Breast epithelium (tissue), 3 donors: ENCODE measurements around the gene XRCC2.

Experiments
- POLR2A ChIP-seq: fragments of 450-650 bp; IDR thresholded peaks from one replicate; pipeline ENCODE4 v1.6.1; 2016; ENCODE audit warnings: antibody characterized with exemption, mild to moderate bottlenecking, moderate library complexity
- TF ChIP-seq, protein P1 (sequence below), 3 donors: fragments of 450-650 bp; IDR thresholded peaks; one replicate each; pipeline ENCODE4 v1.5.1; 2016 to 2017; ENCODE audit warnings: antibody characterized with exemption in 3 of 3, mild to moderate bottlenecking in 3 of 3, moderate library complexity in 3 of 3

DNA sequence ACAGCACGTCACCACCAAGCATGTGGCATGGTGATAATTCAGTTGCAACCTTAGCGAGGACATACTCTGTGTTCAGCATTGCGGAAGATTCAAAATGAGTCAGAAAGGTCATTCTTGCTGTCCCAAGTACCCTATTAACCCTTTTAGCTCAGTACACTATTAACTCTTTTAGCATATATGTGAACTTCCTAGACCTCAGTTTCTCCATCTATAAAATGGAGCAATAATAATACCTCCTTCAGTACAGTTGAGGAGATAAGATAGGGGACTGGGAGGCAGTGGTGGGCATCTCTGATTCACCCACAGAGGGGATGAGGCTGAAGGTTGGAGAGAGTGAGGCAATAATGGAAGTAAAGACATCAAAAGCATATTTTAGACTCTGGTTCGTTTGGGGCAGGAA, 67.3 kb downstream of the XRCC2 start:
- TF ChIP-seq, protein P1, sequence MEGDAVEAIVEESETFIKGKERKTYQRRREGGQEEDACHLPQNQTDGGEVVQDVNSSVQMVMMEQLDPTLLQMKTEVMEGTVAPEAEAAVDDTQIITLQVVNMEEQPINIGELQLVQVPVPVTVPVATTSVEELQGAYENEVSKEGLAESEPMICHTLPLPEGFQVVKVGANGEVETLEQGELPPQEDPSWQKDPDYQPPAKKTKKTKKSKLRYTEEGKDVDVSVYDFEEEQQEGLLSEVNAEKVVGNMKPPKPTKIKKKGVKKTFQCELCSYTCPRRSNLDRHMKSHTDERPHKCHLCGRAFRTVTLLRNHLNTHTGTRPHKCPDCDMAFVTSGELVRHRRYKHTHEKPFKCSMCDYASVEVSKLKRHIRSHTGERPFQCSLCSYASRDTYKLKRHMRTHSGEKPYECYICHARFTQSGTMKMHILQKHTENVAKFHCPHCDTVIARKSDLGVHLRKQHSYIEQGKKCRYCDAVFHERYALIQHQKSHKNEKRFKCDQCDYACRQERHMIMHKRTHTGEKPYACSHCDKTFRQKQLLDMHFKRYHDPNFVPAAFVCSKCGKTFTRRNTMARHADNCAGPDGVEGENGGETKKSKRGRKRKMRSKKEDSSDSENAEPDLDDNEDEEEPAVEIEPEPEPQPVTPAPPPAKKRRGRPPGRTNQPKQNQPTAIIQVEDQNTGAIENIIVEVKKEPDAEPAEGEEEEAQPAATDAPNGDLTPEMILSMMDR (IDR thresholded peaks at IDR 0.05): no peak
- no peak for TF ChIP-seq POLR2A
